Measurements from ENCODE around the gene SGPP2.

- no peak for TF ChIP-seq CTCF (conservative IDR thresholded peaks at IDR 0.05; ENCODE audit: low read depth, low read length)
- TF ChIP-seq EZH2 (IDR thresholded peaks at IDR 0.05; ENCODE audit: borderline replicate concordance, low read depth, low read length, poor library complexity, severe bottlenecking), result no peak
These were observed 6.3 kb downstream of the SGPP2 start for GRCh38 chr2:222430681-222431080.
